GM12878 (cell line): Measurements from ENCODE around the gene GSE1. TPM values are rescaled to one million over a fixed set of nuclear protein-coding genes. Genes with fewer than 3 reads are reported as not detected.

ENCODE experiments used
- ATAC-seq: fragments of 200-7000 bp; cut with Tn5 transposase; 3 replicates; pipeline ENCODE4 v1.9.1; 2020; ENCODE audit warnings: mild to moderate bottlenecking, moderate library complexity
- BruUV-seq: library from RNA; stranded (reverse); fragments of 400-500 nt; replicated peaks from 2 replicates; lab custom pipeline; 2021; lab: Mats Ljungman, UMichigan
- CTCF ChIA-PET: fragments of 300-600 bp; sonication (Branson Sonifier 250); formaldehyde crosslinking; extraction: SDS; loops from one replicate; lab custom pipeline; 2021; ENCODE audit warnings: inconsistent platforms; lab: Yijun Ruan, JAX
- POLR2A ChIA-PET: fragments of 350-600 bp; formaldehyde crosslinking; extraction: SDS; loops from one replicate; lab custom pipeline; 2021; ENCODE audit warnings: inconsistent platforms; lab: Charles Lee
- RAD21 ChIA-PET: fragments of 300-600 bp; sonication (Branson Sonifier 250); formaldehyde crosslinking; loops from one replicate; lab custom pipeline; 2023; ENCODE audit warnings: antibody characterized with exemption; ENCODE audit not compliant: unreplicated experiment; lab: Charles Lee
- SMC1A ChIA-PET: fragments of 300-600 bp; sonication (Branson Sonifier 250); formaldehyde crosslinking; loops from one replicate; lab custom pipeline; 2023; ENCODE audit not compliant: unreplicated experiment, uncharacterized antibody; lab: Charles Lee
- DNase-seq: peaks from one replicate; pipeline ENCODE4 v3.0.0-alpha.2; 2011; ENCODE audit warnings: low read depth, low spot score
- FAIRE-seq: peaks from 3 replicates; lab custom pipeline; 2011; peaks lifted over from hg19 to GRCh38; lab: Jason Lieb, UNC
- H2AFZ ChIP-seq: 2 replicates; pipeline ENCODE4 v1.6.0; 2011; ENCODE audit warnings: low read depth, low read length, control low read depth; ENCODE audit not compliant: control insufficient read depth
- H3K27ac ChIP-seq: 2 replicates; pipeline ENCODE4 v1.5.1; 2011; ENCODE audit warnings: control low read depth; ENCODE audit not compliant: control insufficient read depth, insufficient read depth
- H3K27me3 ChIP-seq, 2 experiments: replicated peaks in 1 of 2; 2 replicates each; pipeline versions ENCODE4 v1.6.0 to v1.6.1; 2011; ENCODE audit warnings: low read length in 1 of 2; ENCODE audit not compliant: control insufficient read depth in 2 of 2, insufficient read depth in 2 of 2
- H3K36me3 ChIP-seq, 2 experiments: 2 replicates each; pipeline ENCODE4 v1.5.1; 2011; ENCODE audit warnings: low read length in 1 of 2; ENCODE audit not compliant: control insufficient read depth in 2 of 2, insufficient read depth in 2 of 2
- H3K4me1 ChIP-seq: 2 replicates; pipeline ENCODE4 v1.6.1; 2011; ENCODE audit warnings: mild to moderate bottlenecking, low read length, moderate library complexity, mixed read lengths; ENCODE audit not compliant: control insufficient read depth, insufficient read depth
- H3K4me2 ChIP-seq: 2 replicates; pipeline ENCODE4 v1.6.0; 2011; ENCODE audit warnings: control low read depth; ENCODE audit not compliant: control insufficient read depth, insufficient read depth
- H3K4me3 ChIP-seq: fragments of 200-600 bp; sonication (generic); 2 replicates; pipeline ENCODE4 v1.5.1; 2016
- H3K79me2 ChIP-seq: 2 replicates; pipeline ENCODE4 v1.6.0; 2011; ENCODE audit warnings: low read length; ENCODE audit not compliant: control insufficient read depth, insufficient read depth
- H3K9ac ChIP-seq: 2 replicates; pipeline ENCODE4 v1.8.0; 2011; ENCODE audit warnings: low read length, control low read depth, mixed read lengths; ENCODE audit not compliant: control insufficient read depth, insufficient read depth
- H3K9me3 ChIP-seq: replicated peaks from 3 replicates; pipeline ENCODE4 v1.5.1; 2011; ENCODE audit warnings: mild to moderate bottlenecking, low read length; ENCODE audit not compliant: control insufficient read depth, insufficient read depth
- H4K20me1 ChIP-seq: 2 replicates; pipeline ENCODE4 v1.6.0; 2011; ENCODE audit not compliant: control insufficient read depth, insufficient read depth
- ATF7 ChIP-seq: fragments of 450-650 bp; IDR thresholded peaks from 2 replicates; pipeline ENCODE4 v1.6.1; 2016; ENCODE audit warnings: low read depth, mild to moderate bottlenecking
- BCL11A ChIP-seq: IDR thresholded peaks from 2 replicates; pipeline ENCODE4 v1.6.1; 2011; ENCODE audit warnings: low read depth, low read length
- CEBPB ChIP-seq, 2 experiments: fragments of 150-350 bp in 1 of 2; IDR thresholded peaks; 2 replicates each; pipeline ENCODE4 v1.6.1; 2012 to 2014; ENCODE audit warnings: low read depth in 2 of 2, low read length in 2 of 2, borderline replicate concordance in 1 of 2, inconsistent platforms in 1 of 2
- DPF2 ChIP-seq: fragments of 450-650 bp; IDR thresholded peaks from 2 replicates; pipeline ENCODE4 v1.6.1; 2017; ENCODE audit warnings: mild to moderate bottlenecking
- HDAC6 ChIP-seq: fragments of 200-600 bp; sonication (generic); IDR thresholded peaks from one replicate; pipeline ENCODE4 v1.8.0; 2017; ENCODE audit warnings: antibody characterized with exemption; ENCODE audit not compliant: unreplicated experiment
- IKZF2 ChIP-seq, 2 experiments: fragments of 450-650 bp; IDR thresholded peaks; 2 replicates each; pipeline ENCODE4 v1.6.1; 2017; ENCODE audit warnings: mild to moderate bottlenecking in 2 of 2, moderate library complexity in 2 of 2
- POLR2AphosphoS5 ChIP-seq: IDR thresholded peaks from 2 replicates; pipeline ENCODE4 v1.6.1; 2011; ENCODE audit warnings: mild to moderate bottlenecking, low read length, inconsistent platforms
- RAD21 ChIP-seq: IDR thresholded peaks from 2 replicates; pipeline ENCODE4 v1.6.1; 2011; ENCODE audit warnings: mild to moderate bottlenecking, low read depth, low read length, moderate library complexity; ENCODE audit not compliant: insufficient read depth
- SMC3 ChIP-seq: IDR thresholded peaks from 2 replicates; pipeline ENCODE4 v1.6.1; 2011; ENCODE audit warnings: low read length, improper control_type of control experiment, borderline replicate concordance
- SP1 ChIP-seq: IDR thresholded peaks from one replicate; pipeline ENCODE4 v1.6.1; 2011; ENCODE audit warnings: low read depth, low read length
- SUZ12 ChIP-seq: fragments of 200-600 bp; sonication (generic); IDR thresholded peaks from one replicate; pipeline ENCODE4 v1.6.1; 2018; ENCODE audit warnings: antibody characterized with exemption, mild to moderate bottlenecking; ENCODE audit not compliant: unreplicated experiment
- ZNF217 ChIP-seq: fragments of 450-650 bp; IDR thresholded peaks from 2 replicates; pipeline ENCODE4 v1.6.1; 2017; ENCODE audit warnings: antibody characterized with exemption, mild to moderate bottlenecking
- ZNF24 ChIP-seq: fragments of 450-650 bp; IDR thresholded peaks from 2 replicates; pipeline ENCODE4 v1.6.1; 2017; ENCODE audit warnings: antibody characterized with exemption, mild to moderate bottlenecking
- WGBS: methylation state at CpG from one replicate; pipeline ENCODE4 v1.1.6; 2016; ENCODE audit warnings: low lambda C conversion rate; ENCODE audit not compliant: insufficient replicate concordance, insufficient coverage; ENCODE audit errors: missing lambda C conversion rate; 5-methylcytosine and 5-hydroxymethylcytosine counted together
- in situ Hi-C: fragments of 300-500 bp; cut with MboI; formaldehyde crosslinking; loops from 9 replicates; pipeline ENCODE4 v1.14.3; 2018; ENCODE audit warnings: mixed read lengths
- intact Hi-C: fragments of 100-400 bp; cut with micrococcal nuclease; formaldehyde crosslinking; loops from one replicate; pipeline ENCODE4 v1.14.2; 2022; ENCODE audit not compliant: unreplicated experiment
- polyA plus RNA-seq, 11 experiments: library from polyadenylated mRNA; depleted of rRNA in 4 of 11; unstranded in 6 of 11; stranded (reverse) in 5 of 11; fragments of >200 nt; fragmentation: Nextera tagmentation in 4 of 11; fragmentation: Illumina TruSeq in 1 of 11; extraction: Ambion mirVana in 4 of 11; extraction: Trizol in 1 of 11; gene quantifications; 1 replicate in 1 of 11; 2 replicates in 10 of 11; pipeline versions ENCODE4 v1.2.1 to v1.2.3, GENCODE V29; 2011 to 2016; ENCODE audit warnings: inconsistent platforms in 2 of 11, missing spikeins in 2 of 11, low read depth in 1 of 11
- total RNA-seq, 4 experiments: library from RNA; depleted of rRNA in 3 of 4; stranded (reverse); fragments of >200 nt in 3 of 4; fragmentation: Illumina TruSeq in 1 of 4; extraction: Trizol in 1 of 4; gene quantifications; 2 replicates each; pipeline versions ENCODE4 v1.2.1 to v1.2.3, GENCODE V29; 2013 to 2021
- TF ChIP-seq, protein P1 (sequence below): fragments of 450-650 bp; formaldehyde crosslinking; IDR thresholded peaks from 2 replicates; pipeline ENCODE4 v1.4.0; 2020; ENCODE audit warnings: mild to moderate bottlenecking, moderate library complexity
- TF ChIP-seq, protein P2 (sequence below), 3 experiments: IDR thresholded peaks in 2 of 3; conservative IDR thresholded peaks in 1 of 3; 2 replicates each; pipeline ENCODE4 v1.5.1; 2011; ENCODE audit warnings: low read depth in 3 of 3, low read length in 3 of 3, mild to moderate bottlenecking in 3 of 3, control low read depth in 2 of 3, moderate library complexity in 2 of 3, inconsistent platforms in 1 of 3, mixed read lengths in 1 of 3; ENCODE audit not compliant: control insufficient read depth in 2 of 3, insufficient read depth in 1 of 3; ENCODE audit errors: extremely low read depth in 1 of 3
- TF ChIP-seq, protein P3 (sequence below): fragments of 450-650 bp; IDR thresholded peaks from 2 replicates; pipeline ENCODE4 v1.6.1; 2017; ENCODE audit warnings: borderline replicate concordance

GSE1 gene
- total and polyA plus RNA-seq, 10 of the 15 experiments (the other 5 are each of a cell fraction or from before 2014, with no cell fraction given): 4.6 to 58.7 (median 18.2) TPM

DNA sequence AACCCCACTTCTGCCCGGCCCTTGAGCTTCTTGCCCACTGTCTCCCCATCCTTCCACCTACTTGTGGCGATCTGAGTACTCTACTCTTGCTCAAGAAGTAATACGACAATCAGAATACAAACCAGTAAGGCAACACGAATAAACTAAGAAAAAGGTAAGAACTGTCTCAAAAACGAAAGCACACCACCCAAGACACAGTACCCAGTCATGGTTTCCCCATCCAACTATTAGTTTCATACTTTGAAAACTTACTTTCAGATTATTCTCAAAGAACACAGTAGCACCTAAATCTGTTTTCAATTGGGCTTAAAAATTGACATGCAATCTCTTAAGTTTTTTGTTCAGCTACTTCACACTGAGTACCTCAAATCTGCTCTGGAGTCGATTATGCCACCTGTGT is 61.7 kb downstream of the GSE1 start (continued):
- TF ChIP-seq DPF2 (no peak), BCL11A (no peak)

DNA sequence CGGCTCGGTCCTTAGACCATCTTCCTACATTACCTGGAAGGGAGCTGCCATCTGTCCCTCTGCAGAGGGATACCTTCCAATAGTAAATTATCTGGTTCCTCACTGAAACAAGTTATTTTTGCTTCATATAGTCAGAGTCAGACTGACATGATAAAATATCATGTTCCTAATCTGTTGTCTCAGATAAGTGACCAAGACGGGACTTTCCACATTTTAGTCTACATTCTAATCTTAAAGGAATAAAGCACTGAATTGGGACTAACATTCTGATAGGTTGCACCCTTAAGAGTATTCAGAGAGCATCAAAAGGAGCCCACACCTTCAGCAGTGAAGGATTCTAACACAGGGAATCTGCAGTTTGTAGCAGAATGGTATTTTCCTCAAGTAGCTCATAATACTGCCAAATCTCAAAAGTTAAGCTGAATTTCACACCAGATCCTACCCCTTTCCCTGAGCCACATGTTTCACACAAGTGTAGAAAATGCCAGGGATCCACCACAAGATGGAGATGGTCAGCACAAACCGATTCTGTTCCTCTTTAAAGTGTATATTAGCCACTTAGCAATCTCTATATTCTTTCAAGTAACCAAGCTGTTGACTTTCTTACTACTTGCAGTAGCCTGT is 62.2 kb downstream of the GSE1 start:
- Histone ChIP-seq H3K27ac (peak overlapping the region; percentile 28; the same call in 1 of the 2 replicates), H4K20me1 (peaks cover 2% of the 10 kb centered on the region; the same call in 1 of the 2 replicates), H3K9ac (no peak overlapping the region), H3K4me1 (peaks cover 16% of the 10 kb centered on the region), H3K4me3 (no peak overlapping the region), H2AFZ (no peak overlapping the region), H3K79me2 (no peaks in the 10 kb centered on the region; the same call in none of the 2 replicates), H3K4me2 (no peak overlapping the region), H3K36me3 (peaks cover 37 to 45% of the 10 kb centered on the region in 2 experiments), H3K9me3 (no peaks in the 10 kb centered on the region), H3K27me3 (no peaks in the 10 kb centered on the region)
- ChIA-PET POLR2A (no interaction called here), CTCF (interaction anchor here (1.0 to 5.5 kb wide), 8 partner anchors 9 to 234 kb away, joined by 3 to 36 read pairs (median 4); no protein-coding TSS in a partner anchor), SMC1A (interaction anchor here (0.7 to 3.3 kb wide), 4 partner anchors 8 to 85 kb away, joined by 3 to 11 read pairs (median 6); no protein-coding TSS in a partner anchor), RAD21 (no interaction called here)
- peak; percentile 43 for ATAC-seq
- intact Hi-C loops: loop anchor here (5.0 kb wide), 1 partner anchor 42 kb away; no protein-coding TSS in a partner anchor
- no peak for DNase-seq
- WGBS: 39% methylated on average over 4 of the region's 4 CpGs
- in situ Hi-C loops: no loop called here
- no peak for FAIRE-seq
- no TSS peak for BruUV-seq
- TF ChIP-seq HDAC6 (no peak), IKZF2 (IDR thresholded peaks at IDR 0.05) (no peak), RAD21 (0 out of 2 replicates have a peak, but pooled peaks have one; percentile 16), ATF7 (no peak), POLR2AphosphoS5 (no peak), ZNF217 (no peak), SP1 (no peak), SMC3 (peak; percentile 17; the same call in 1 of the 2 replicates), SUZ12 (no peak), ZNF24 (no peak), CEBPB (IDR thresholded peaks at IDR 0.05; ENCODE audit: borderline replicate concordance in 1 of 2, low read depth in 2 of 2, low read length in 2 of 2) (no peak)
- TF ChIP-seq, protein P1, sequence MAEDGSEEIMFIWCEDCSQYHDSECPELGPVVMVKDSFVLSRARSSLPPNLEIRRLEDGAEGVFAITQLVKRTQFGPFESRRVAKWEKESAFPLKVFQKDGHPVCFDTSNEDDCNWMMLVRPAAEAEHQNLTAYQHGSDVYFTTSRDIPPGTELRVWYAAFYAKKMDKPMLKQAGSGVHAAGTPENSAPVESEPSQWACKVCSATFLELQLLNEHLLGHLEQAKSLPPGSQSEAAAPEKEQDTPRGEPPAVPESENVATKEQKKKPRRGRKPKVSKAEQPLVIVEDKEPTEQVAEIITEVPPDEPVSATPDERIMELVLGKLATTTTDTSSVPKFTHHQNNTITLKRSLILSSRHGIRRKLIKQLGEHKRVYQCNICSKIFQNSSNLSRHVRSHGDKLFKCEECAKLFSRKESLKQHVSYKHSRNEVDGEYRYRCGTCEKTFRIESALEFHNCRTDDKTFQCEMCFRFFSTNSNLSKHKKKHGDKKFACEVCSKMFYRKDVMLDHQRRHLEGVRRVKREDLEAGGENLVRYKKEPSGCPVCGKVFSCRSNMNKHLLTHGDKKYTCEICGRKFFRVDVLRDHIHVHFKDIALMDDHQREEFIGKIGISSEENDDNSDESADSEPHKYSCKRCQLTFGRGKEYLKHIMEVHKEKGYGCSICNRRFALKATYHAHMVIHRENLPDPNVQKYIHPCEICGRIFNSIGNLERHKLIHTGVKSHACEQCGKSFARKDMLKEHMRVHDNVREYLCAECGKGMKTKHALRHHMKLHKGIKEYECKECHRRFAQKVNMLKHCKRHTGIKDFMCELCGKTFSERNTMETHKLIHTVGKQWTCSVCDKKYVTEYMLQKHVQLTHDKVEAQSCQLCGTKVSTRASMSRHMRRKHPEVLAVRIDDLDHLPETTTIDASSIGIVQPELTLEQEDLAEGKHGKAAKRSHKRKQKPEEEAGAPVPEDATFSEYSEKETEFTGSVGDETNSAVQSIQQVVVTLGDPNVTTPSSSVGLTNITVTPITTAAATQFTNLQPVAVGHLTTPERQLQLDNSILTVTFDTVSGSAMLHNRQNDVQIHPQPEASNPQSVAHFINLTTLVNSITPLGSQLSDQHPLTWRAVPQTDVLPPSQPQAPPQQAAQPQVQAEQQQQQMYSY (CRISPR knock-in tag): no peak
- TF ChIP-seq, protein P2, sequence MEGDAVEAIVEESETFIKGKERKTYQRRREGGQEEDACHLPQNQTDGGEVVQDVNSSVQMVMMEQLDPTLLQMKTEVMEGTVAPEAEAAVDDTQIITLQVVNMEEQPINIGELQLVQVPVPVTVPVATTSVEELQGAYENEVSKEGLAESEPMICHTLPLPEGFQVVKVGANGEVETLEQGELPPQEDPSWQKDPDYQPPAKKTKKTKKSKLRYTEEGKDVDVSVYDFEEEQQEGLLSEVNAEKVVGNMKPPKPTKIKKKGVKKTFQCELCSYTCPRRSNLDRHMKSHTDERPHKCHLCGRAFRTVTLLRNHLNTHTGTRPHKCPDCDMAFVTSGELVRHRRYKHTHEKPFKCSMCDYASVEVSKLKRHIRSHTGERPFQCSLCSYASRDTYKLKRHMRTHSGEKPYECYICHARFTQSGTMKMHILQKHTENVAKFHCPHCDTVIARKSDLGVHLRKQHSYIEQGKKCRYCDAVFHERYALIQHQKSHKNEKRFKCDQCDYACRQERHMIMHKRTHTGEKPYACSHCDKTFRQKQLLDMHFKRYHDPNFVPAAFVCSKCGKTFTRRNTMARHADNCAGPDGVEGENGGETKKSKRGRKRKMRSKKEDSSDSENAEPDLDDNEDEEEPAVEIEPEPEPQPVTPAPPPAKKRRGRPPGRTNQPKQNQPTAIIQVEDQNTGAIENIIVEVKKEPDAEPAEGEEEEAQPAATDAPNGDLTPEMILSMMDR (IDR thresholded peaks at IDR 0.05 in 2 of 3, conservative IDR thresholded peaks at IDR 0.05 in 1 of 3; ENCODE audit: control insufficient read depth in 2 of 3, extremely low read depth in 1 of 3, insufficient read depth in 1 of 3, low read depth in 3 of 3, low read length in 3 of 3): peak; percentile 23 to 43 (median 35); a peak in 3 of 6 replicates
- TF ChIP-seq, protein P3, sequence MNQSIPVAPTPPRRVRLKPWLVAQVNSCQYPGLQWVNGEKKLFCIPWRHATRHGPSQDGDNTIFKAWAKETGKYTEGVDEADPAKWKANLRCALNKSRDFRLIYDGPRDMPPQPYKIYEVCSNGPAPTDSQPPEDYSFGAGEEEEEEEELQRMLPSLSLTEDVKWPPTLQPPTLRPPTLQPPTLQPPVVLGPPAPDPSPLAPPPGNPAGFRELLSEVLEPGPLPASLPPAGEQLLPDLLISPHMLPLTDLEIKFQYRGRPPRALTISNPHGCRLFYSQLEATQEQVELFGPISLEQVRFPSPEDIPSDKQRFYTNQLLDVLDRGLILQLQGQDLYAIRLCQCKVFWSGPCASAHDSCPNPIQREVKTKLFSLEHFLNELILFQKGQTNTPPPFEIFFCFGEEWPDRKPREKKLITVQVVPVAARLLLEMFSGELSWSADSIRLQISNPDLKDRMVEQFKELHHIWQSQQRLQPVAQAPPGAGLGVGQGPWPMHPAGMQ: no peak
